Measurements from ENCODE around the gene DENR. TPM values are rescaled to one million over a fixed set of nuclear protein-coding genes. Genes with fewer than 3 reads are reported as not detected.
A peak's percentile ranks its signal among the peaks of the same experiment; 100 is the strongest.

Gene DENR
- total and polyA plus RNA-seq, 2 of the 13 experiments (the other 11 are each of a cell fraction or from before 2014, with no cell fraction given) = 30.0 to 59.1 TPM

DNA sequence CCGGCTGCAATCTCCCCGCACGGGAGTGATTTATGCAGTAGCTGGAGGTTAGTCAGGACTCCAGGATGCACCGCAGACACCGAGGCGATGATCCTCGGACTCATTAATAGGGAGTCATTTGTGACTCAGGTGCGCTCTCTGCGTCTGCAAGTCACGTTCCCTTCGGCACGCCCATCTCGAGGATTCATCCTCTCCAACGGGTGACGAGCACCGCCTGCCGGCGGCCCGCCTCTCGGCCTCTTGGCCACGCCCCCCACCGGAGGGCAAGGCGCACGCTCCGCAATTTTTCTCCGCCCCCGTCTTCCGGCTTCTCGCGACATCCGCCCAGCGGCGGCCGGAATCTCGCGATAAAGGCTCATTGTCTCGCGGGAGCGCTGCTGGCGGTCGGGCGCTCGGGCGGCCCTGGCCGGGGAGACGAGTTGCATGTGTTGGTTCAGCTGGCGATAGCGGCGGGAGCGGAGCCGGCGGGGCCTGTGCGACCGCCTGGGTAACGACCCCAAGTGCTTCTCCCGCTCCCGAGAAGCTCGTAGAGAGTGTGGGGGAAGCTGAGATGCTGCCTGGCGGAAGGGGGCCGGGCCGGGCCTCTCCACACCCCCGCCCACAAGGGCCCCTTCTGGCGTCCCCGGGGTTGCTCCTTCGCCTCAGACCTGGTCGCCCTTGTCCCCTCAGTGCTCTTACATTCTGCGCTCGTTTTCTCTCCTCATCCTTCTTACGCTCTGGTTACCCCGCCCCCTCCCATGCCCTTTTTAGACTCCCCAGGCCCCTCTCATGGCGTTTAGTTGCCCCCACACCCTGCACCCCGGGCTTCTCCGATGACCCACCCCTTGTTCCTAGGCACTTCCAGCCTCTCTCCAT is at the start of gene DENR (continued):
- TF ChIP-seq, protein P1, sequence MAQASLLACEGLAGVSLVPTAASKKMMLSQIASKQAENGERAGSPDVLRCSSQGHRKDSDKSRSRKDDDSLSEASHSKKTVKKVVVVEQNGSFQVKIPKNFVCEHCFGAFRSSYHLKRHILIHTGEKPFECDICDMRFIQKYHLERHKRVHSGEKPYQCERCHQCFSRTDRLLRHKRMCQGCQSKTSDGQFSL (CRISPR knock-in tag; IDR thresholded peaks at IDR 0.05) = no peak
- no peak for TF ChIP-seq ZBTB8A (CRISPR knock-in tag; IDR thresholded peaks at IDR 0.05; ENCODE audit: borderline replicate concordance, low read depth)
- TF ChIP-seq GTF3A (CRISPR knock-in tag; conservative IDR thresholded peaks at IDR 0.05) = no peak
- TF ChIP-seq FOXO1 (CRISPR knock-in tag; IDR thresholded peaks at IDR 0.05) = no peak; the same call in 1 of the 2 replicates
- TF ChIP-seq KAT7 (CRISPR knock-in tag; IDR thresholded peaks at IDR 0.05; ENCODE audit: borderline replicate concordance) = peak; percentile 95
- no peak for TF ChIP-seq ZNF33A (CRISPR knock-in tag; IDR thresholded peaks at IDR 0.05; ENCODE audit: borderline replicate concordance)
- TF ChIP-seq, protein P2, sequence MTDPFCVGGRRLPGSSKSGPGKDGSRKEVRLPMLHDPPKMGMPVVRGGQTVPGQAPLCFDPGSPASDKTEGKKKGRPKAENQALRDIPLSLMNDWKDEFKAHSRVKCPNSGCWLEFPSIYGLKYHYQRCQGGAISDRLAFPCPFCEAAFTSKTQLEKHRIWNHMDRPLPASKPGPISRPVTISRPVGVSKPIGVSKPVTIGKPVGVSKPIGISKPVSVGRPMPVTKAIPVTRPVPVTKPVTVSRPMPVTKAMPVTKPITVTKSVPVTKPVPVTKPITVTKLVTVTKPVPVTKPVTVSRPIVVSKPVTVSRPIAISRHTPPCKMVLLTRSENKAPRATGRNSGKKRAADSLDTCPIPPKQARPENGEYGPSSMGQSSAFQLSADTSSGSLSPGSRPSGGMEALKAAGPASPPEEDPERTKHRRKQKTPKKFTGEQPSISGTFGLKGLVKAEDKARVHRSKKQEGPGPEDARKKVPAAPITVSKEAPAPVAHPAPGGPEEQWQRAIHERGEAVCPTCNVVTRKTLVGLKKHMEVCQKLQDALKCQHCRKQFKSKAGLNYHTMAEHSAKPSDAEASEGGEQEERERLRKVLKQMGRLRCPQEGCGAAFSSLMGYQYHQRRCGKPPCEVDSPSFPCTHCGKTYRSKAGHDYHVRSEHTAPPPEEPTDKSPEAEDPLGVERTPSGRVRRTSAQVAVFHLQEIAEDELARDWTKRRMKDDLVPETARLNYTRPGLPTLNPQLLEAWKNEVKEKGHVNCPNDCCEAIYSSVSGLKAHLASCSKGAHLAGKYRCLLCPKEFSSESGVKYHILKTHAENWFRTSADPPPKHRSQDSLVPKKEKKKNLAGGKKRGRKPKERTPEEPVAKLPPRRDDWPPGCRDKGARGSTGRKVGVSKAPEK (CRISPR knock-in tag; IDR thresholded peaks at IDR 0.05; ENCODE audit: borderline replicate concordance) = no peak
- no peak for TF ChIP-seq PAF1 (CRISPR knock-in tag; IDR thresholded peaks at IDR 0.05)
- TF ChIP-seq, protein P3, sequence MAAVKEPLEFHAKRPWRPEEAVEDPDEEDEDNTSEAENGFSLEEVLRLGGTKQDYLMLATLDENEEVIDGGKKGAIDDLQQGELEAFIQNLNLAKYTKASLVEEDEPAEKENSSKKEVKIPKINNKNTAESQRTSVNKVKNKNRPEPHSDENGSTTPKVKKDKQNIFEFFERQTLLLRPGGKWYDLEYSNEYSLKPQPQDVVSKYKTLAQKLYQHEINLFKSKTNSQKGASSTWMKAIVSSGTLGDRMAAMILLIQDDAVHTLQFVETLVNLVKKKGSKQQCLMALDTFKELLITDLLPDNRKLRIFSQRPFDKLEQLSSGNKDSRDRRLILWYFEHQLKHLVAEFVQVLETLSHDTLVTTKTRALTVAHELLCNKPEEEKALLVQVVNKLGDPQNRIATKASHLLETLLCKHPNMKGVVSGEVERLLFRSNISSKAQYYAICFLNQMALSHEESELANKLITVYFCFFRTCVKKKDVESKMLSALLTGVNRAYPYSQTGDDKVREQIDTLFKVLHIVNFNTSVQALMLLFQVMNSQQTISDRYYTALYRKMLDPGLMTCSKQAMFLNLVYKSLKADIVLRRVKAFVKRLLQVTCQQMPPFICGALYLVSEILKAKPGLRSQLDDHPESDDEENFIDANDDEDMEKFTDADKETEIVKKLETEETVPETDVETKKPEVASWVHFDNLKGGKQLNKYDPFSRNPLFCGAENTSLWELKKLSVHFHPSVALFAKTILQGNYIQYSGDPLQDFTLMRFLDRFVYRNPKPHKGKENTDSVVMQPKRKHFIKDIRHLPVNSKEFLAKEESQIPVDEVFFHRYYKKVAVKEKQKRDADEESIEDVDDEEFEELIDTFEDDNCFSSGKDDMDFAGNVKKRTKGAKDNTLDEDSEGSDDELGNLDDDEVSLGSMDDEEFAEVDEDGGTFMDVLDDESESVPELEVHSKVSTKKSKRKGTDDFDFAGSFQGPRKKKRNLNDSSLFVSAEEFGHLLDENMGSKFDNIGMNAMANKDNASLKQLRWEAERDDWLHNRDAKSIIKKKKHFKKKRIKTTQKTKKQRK (IDR thresholded peaks at IDR 0.05; ENCODE audit: low read length) = no peak
- TF ChIP-seq ZNF382 (CRISPR knock-in tag; IDR thresholded peaks at IDR 0.05; ENCODE audit: borderline replicate concordance) = no peak
- TF ChIP-seq ZFY (CRISPR knock-in tag; IDR thresholded peaks at IDR 0.05) = peak; percentile 98
- TF ChIP-seq ASH2L (IDR thresholded peaks at IDR 0.05; ENCODE audit: insufficient read length, low read depth, low read length) = peak; percentile 83
- peak; percentile 67; the same call in 1 of the 2 replicates for TF ChIP-seq ZNF264 (CRISPR knock-in tag; IDR thresholded peaks at IDR 0.05)
- 0 out of 2 replicates have a peak, but pooled peaks have one; percentile 24 for TF ChIP-seq ZFAT (CRISPR knock-in tag; conservative IDR thresholded peaks at IDR 0.05)
- TF ChIP-seq RAD21 (CRISPR knock-in tag; IDR thresholded peaks at IDR 0.05) = peak; percentile 99
- TF ChIP-seq HNF4G (IDR thresholded peaks at IDR 0.05; ENCODE audit: borderline replicate concordance, low read depth, low read length) = no peak; the same call in 1 of the 2 replicates
- TF ChIP-seq HNF4G (CRISPR knock-in tag; IDR thresholded peaks at IDR 0.05; ENCODE audit: borderline replicate concordance, low read depth) = 0 out of 2 replicates have a peak, but pooled peaks have one; percentile 45
- TF ChIP-seq, protein P4, sequence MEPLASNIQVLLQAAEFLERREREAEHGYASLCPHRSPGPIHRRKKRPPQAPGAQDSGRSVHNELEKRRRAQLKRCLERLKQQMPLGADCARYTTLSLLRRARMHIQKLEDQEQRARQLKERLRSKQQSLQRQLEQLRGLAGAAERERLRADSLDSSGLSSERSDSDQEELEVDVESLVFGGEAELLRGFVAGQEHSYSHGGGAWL (CRISPR knock-in tag; IDR thresholded peaks at IDR 0.05) = peak; percentile 74
- TF ChIP-seq FOXK1 (CRISPR knock-in tag; IDR thresholded peaks at IDR 0.05; ENCODE audit: borderline replicate concordance, low read depth) = peak; percentile 77; the same call in 1 of the 2 replicates
- no peak for TF ChIP-seq GLI4 (CRISPR knock-in tag; IDR thresholded peaks at IDR 0.05; ENCODE audit: borderline replicate concordance)
- TF ChIP-seq MYC (CRISPR knock-in tag; IDR thresholded peaks at IDR 0.05; ENCODE audit: borderline replicate concordance) = peak; percentile 92
- TF ChIP-seq ZNF878 (CRISPR knock-in tag; IDR thresholded peaks at IDR 0.05) = peak; percentile 88; the same call in 1 of the 2 replicates
- TF ChIP-seq MBD4 (IDR thresholded peaks at IDR 0.05; ENCODE audit: borderline replicate concordance, low read length) = no peak
